Spinal cord (tissue), 10 donors: ENCODE data around the gene ATG4D. TPM values are rescaled to one million over a fixed set of nuclear protein-coding genes. Genes with fewer than 3 reads are reported as not detected.

Experiments
- DNase-seq, 6 donors: peaks; one replicate each; pipeline versions ENCODE4 v3.0.0 to v3.0.0-alpha.2; 2013 to 2015; ENCODE audit warnings: low spot score in 6 of 6, low read depth in 4 of 6
- H3K27ac ChIP-seq: one replicate; pipeline ENCODE4 v1.5.1; 2013; ENCODE audit warnings: low read depth, low read length, control low read depth
- H3K27me3 ChIP-seq: one replicate; pipeline ENCODE4 v1.6.1; 2013; ENCODE audit warnings: low read length; ENCODE audit not compliant: control insufficient read depth, insufficient read depth
- H3K36me3 ChIP-seq: one replicate; pipeline ENCODE4 v1.6.1; 2013; ENCODE audit warnings: low read length; ENCODE audit not compliant: control insufficient read depth, insufficient read depth
- H3K4me1 ChIP-seq: one replicate; pipeline ENCODE4 v1.6.1; 2013; ENCODE audit warnings: low read length; ENCODE audit not compliant: control insufficient read depth, insufficient read depth
- H3K4me3 ChIP-seq: one replicate; pipeline ENCODE4 v1.5.1; 2013; ENCODE audit warnings: low read depth, low read length, control low read depth
- H3K9me3 ChIP-seq: one replicate; pipeline ENCODE4 v1.6.1; 2013; ENCODE audit warnings: low read length; ENCODE audit not compliant: control insufficient read depth, insufficient read depth
- WGBS: methylation state at CpG from one replicate; pipeline ENCODE4 v1.1.5; 2013; ENCODE audit warnings: missing lambda C conversion rate; ENCODE audit not compliant: insufficient coverage; 5-methylcytosine and 5-hydroxymethylcytosine counted together
- polyA plus RNA-seq, 2 donors: library from polyadenylated mRNA; unstranded; fragments of 120-200 nt; gene quantifications; one replicate each; pipeline ENCODE4 v1.2.1, GENCODE V29; 2013; ENCODE audit not compliant: insufficient read length in 2 of 2
- total RNA-seq, 2 donors: library from RNA; depleted of rRNA in 1 of 2; stranded (reverse); fragments of 120-200 nt in 1 of 2; fragments of >200 nt in 1 of 2; gene quantifications; one replicate each; pipeline versions ENCODE4 v1.2.3 to v1.2.4, GENCODE V29; 2013 to 2014
- donor health status: healthy.

Gene ATG4D
- total and polyA plus RNA-seq, 4 donors: 10.6 to 43.9 (median 31.3) TPM

- Histone ChIP-seq H3K4me1 (peaks cover 13% of the 10 kb centered on the region), H3K4me3 (no peak overlapping the region), H3K9me3 (no peaks in the 10 kb centered on the region), H3K36me3 (no peaks in the 10 kb centered on the region), H3K27ac (no peak overlapping the region), H3K27me3 (peaks cover 14% of the 10 kb centered on the region)
- WGBS: 94% methylated on average over 11 of the region's 16 CpGs
- DNase-seq: no peak
Measured at GRCh38 chr19:10508036-10508435, 35.7 kb upstream of the ATG4D start.

DNA sequence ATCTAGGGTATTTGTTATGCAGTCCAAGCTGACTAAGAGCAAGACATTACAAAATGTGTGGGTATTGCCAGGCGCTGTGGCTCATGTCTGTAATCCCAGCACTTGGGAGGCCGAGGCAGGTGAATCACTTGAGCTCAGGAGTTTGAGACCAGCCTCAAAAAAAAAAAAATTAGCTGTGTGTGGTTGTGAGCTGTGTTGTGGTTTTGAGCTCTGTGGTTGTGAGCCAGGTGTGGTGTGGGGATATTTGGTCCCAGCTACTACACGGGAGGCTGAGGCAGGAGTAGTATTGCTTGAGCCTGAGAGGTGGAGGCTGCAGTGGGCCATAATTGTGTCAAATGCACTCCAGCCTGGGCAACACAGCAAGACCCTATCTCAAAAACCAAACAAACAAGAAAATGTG lies 35.0 kb upstream of the ATG4D start:
- Histone ChIP-seq H3K4me3 (no peak overlapping the region), H3K27me3 (peaks cover 21% of the 10 kb centered on the region), H3K27ac (no peak overlapping the region), H3K9me3 (no peaks in the 10 kb centered on the region), H3K4me1 (peaks cover 8% of the 10 kb centered on the region), H3K36me3 (no peaks in the 10 kb centered on the region)
- 93% methylated on average over 2 of the region's 3 CpGs for WGBS
- no peak for DNase-seq

DNA sequence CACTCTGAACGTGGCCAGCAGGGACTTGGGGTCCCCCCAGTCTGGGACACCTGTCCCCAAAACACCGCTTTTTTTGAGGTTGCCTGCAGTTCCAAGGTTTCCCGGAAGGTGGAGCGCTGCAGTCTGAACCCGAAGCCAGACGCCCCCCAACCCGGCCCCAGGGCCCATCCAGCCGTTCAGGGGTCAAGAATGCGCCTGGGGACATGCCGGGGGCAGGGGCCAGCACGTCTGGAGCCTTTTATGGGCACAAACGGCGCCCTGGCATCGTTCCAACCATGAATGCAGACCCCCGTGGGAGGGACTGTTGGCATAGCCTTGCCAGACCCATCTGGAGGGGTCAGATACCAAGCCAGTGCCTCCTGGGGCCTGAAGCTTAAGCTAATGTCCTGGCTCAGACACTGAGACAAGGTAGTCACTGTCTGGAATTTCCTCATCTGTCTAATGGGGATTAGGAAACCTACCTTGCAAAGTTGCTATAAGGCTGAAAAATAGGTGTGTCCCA lies 33.4 kb upstream of the ATG4D start:
- H3K27ac ChIP-seq: no peak overlapping the region
- H3K9me3 ChIP-seq: no peaks in the 10 kb centered on the region
- H3K4me1 ChIP-seq: peaks cover 8% of the 10 kb centered on the region
- H3K27me3 ChIP-seq: peaks cover 37% of the 10 kb centered on the region
- WGBS: 5% methylated on average over 15 of the region's 15 CpGs
- no peak overlapping the region for H3K4me3 ChIP-seq
- H3K36me3 ChIP-seq: no peaks in the 10 kb centered on the region
- peak in 2 of 6 donors; percentile 9 to 22 for DNase-seq

DNA sequence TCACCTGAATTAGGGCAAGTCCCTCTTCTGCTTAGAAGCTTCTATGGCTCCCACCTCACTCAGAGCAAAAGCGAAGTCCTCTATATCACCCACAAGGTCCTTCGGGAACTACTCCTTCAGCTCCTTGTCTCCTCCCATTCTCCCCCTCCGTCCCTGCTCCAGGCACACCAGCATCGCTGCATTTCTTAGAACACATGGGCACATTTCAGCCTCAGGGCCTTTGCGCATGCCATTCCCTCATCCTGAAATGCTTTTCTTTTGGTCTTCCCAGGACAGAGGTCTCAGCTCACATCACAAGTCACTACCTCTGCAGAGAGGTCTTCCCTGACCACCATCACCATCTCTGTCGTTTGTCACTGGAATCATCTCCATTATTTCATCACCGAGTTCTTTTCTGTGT lies 30.5 kb upstream of the ATG4D start:
- WGBS: 81% methylated on average over 6 of the region's 7 CpGs
- Histone ChIP-seq H3K4me3 (no peak overlapping the region), H3K9me3 (no peaks in the 10 kb centered on the region), H3K27ac (no peak overlapping the region), H3K4me1 (peaks cover 22% of the 10 kb centered on the region), H3K36me3 (no peaks in the 10 kb centered on the region), H3K27me3 (peaks cover 66% of the 10 kb centered on the region)
- DNase-seq: no peak

GRCh38 chr19:10514211-10515145 lies 29.2 kb upstream of the ATG4D start:
- 2% methylated on average over 96 of the region's 107 CpGs for WGBS
- DNase-seq: peak in 1 of 6 donors; percentile 12
- Histone ChIP-seq H3K4me3 (no peak overlapping the region), H3K9me3 (no peaks in the 10 kb centered on the region), H3K4me1 (peaks cover 26% of the 10 kb centered on the region), H3K36me3 (no peaks in the 10 kb centered on the region), H3K27ac (no peak overlapping the region), H3K27me3 (peaks cover 78% of the 10 kb centered on the region)

- no peak overlapping the region for H3K4me3 ChIP-seq
- 98% methylated on average over 3 of the region's 5 CpGs for WGBS
- H3K9me3 ChIP-seq: no peaks in the 10 kb centered on the region
- DNase-seq: no peak
- no peaks in the 10 kb centered on the region for H3K36me3 ChIP-seq
- H3K27me3 ChIP-seq: peaks cover 83% of the 10 kb centered on the region
- no peak overlapping the region for H3K27ac ChIP-seq
- H3K4me1 ChIP-seq: peaks cover 18% of the 10 kb centered on the region
Measured at GRCh38 chr19:10516064-10516385, 27.7 kb upstream of the ATG4D start.

GRCh38 chr19:10516671-10517286 lies 26.9 kb upstream of the ATG4D start:
- no peak overlapping the region for H3K4me3 ChIP-seq
- H3K27ac ChIP-seq: no peak overlapping the region
- no peaks in the 10 kb centered on the region for H3K36me3 ChIP-seq
- 35% methylated on average over 7 of the region's 10 CpGs for WGBS
- H3K9me3 ChIP-seq: no peaks in the 10 kb centered on the region
- peaks cover 18% of the 10 kb centered on the region for H3K4me1 ChIP-seq
- DNase-seq: no peak
- H3K27me3 ChIP-seq: peaks cover 83% of the 10 kb centered on the region

GRCh38 chr19:10517361-10517759 lies 26.3 kb upstream of the ATG4D start, which contains the start of gene S1PR5:
TSS of gene S1PR5 (minus strand) at chr19:10517447. CDS start at chr19:10515011, 2,436 bp downstream.
- Histone ChIP-seq H3K9me3 (no peaks in the 10 kb centered on the region), H3K4me1 (peaks cover 18% of the 10 kb centered on the region), H3K27me3 (peaks cover 78% of the 10 kb centered on the region), H3K36me3 (no peaks in the 10 kb centered on the region), H3K4me3 (no peak within 1 kb of the TSS), H3K27ac (no peak within 1 kb of the TSS)
- peak in 1 of 6 donors; percentile 33 for DNase-seq
- WGBS: under 1% methylated on average over 39 of the region's 39 CpGs

DNA sequence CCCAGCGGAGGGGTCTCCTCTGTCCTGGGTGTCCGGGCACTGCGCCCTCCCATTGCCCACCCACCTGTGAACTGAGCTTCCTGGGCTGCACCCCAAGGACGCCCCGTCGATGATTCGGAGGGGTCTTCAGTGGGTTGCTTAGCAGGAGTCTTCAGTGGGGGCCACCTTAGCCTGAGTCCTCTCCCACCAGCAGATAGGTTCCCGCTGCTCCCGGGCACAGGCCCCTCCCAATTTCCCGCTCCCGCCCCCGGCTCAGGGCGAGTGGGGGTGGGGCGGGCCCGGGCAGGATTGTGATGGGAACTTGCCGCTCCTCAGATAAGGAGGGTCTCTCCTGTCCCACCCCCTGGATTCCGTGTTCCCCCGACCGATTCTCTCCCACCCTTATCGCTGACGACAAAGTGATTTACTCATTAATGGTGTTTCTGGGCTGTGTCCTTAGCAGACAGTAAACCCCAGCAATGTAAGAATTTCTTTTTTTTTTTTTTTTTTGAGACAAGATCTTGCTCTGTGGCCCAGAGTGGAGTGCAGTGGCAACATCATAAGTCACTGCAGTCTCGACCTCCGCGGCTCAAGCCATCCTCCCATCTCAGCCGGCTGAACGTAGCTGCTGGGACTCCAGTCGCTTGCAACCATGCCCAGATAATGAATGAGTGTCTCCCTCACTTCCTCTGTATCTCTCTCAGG lies 25.8 kb upstream of the ATG4D start:
- DNase-seq: peak in 1 of 6 donors; percentile 5
- Histone ChIP-seq H3K9me3 (no peaks in the 10 kb centered on the region), H3K27ac (no peak overlapping the region), H3K4me3 (no peak overlapping the region), H3K4me1 (peaks cover 18% of the 10 kb centered on the region), H3K36me3 (no peaks in the 10 kb centered on the region), H3K27me3 (peaks cover 74% of the 10 kb centered on the region)
- WGBS: under 1% methylated on average over 13 of the region's 27 CpGs
